Ramos (cell line): ENCODE measurements around the gene SAXO1.
"Not testable (repeated sequence)": the region's sequence is repeated elsewhere in the genome, so short reads cannot be mapped to it uniquely, and the experiment has no call there.

Experiments used
- in situ Hi-C: fragments of 300-500 bp; cut with MboI; formaldehyde crosslinking; loops from one replicate; pipeline ENCODE4 v1.14.3; 2022; ENCODE audit warnings: low sequenced_read_pairs; ENCODE audit not compliant: unreplicated experiment

Gene SAXO1

GRCh38 chr9:19009391-19009965 lies 23.5 kb downstream of the SAXO1 start:
- in situ Hi-C loops = no loop called here

- in situ Hi-C loops = no loop called here
These were observed 32.9 kb downstream of the SAXO1 start for GRCh38 chr9:19000133-19000532.

- in situ Hi-C loops = no loop called here
These were observed 33.7 kb downstream of the SAXO1 start for GRCh38 chr9:18999173-18999785.

- in situ Hi-C loops = no loop called here
These were observed 35.9 kb downstream of the SAXO1 start for GRCh38 chr9:18997151-18997550.

- in situ Hi-C loops = no loop called here
These were observed 36.8 kb downstream of the SAXO1 start for GRCh38 chr9:18996211-18996610.

- in situ Hi-C loops = no loop called here
These were observed 38.6 kb downstream of the SAXO1 start for GRCh38 chr9:18994263-18994916.

GRCh38 chr9:18991197-18991596 lies 41.8 kb downstream of the SAXO1 start:
- in situ Hi-C loops = not testable (repeated sequence)

GRCh38 chr9:18990494-18990893 lies 42.5 kb downstream of the SAXO1 start:
- in situ Hi-C loops = no loop called here

GRCh38 chr9:18989865-18990264 lies 43.1 kb downstream of the SAXO1 start:
- in situ Hi-C loops = no loop called here

- in situ Hi-C loops = no loop called here
These were observed 43.9 kb downstream of the SAXO1 start for GRCh38 chr9:18989097-18989496.

GRCh38 chr9:18988003-18988402 lies 45.0 kb downstream of the SAXO1 start:
- in situ Hi-C loops = no loop called here

GRCh38 chr9:18985996-18986395 lies 47.0 kb downstream of the SAXO1 start:
- in situ Hi-C loops = no loop called here

GRCh38 chr9:18985464-18985951 lies 47.5 kb downstream of the SAXO1 start:
- in situ Hi-C loops = no loop called here

- in situ Hi-C loops = no loop called here
These were observed 50.8 kb downstream of the SAXO1 start for GRCh38 chr9:18982262-18982620.

GRCh38 chr9:18981476-18982261 lies 51.3 kb downstream of the SAXO1 start:
- in situ Hi-C loops = no loop called here

- in situ Hi-C loops = no loop called here
These were observed 52.8 kb downstream of the SAXO1 start for GRCh38 chr9:18980189-18980588.

- in situ Hi-C loops = no loop called here
These were observed 53.6 kb downstream of the SAXO1 start for GRCh38 chr9:18979367-18979766.

- in situ Hi-C loops = no loop called here
These were observed 54.8 kb downstream of the SAXO1 start for GRCh38 chr9:18978188-18978587.

GRCh38 chr9:18976709-18977531 lies 56.1 kb downstream of the SAXO1 start:
- in situ Hi-C loops = no loop called here

- in situ Hi-C loops = no loop called here
These were observed 56.7 kb downstream of the SAXO1 start for GRCh38 chr9:18976221-18976708.
